Smooth muscle cell (in vitro differentiated cells): ENCODE results near the gene TEX47. TPM values are rescaled to one million over a fixed set of nuclear protein-coding genes. Genes with fewer than 3 reads are reported as not detected.

ENCODE experiments used
- DNase-seq: peaks from one replicate; lab custom pipeline; 2025; ENCODE audit not compliant: unreplicated experiment; lab: John Stamatoyannopoulos, UW
- H2AFZ ChIP-seq: fragments of 200-600 bp; sonication (generic); 2 replicates; pipeline ENCODE4 v1.6.0; 2016; ENCODE audit warnings: antibody characterized with exemption, low read depth, mild to moderate bottlenecking
- H3F3A ChIP-seq: fragments of 200-600 bp; sonication (generic); 2 replicates; pipeline ENCODE4 v1.6.0; 2017; ENCODE audit warnings: antibody characterized with exemption, low read depth
- H3K27ac ChIP-seq: fragments of 200-600 bp; sonication (generic); 2 replicates; pipeline ENCODE4 v1.5.1; 2016; ENCODE audit warnings: low read depth, mild to moderate bottlenecking
- H3K27me3 ChIP-seq: fragments of 200-600 bp; sonication (generic); 2 replicates; pipeline ENCODE4 v1.6.1; 2016; ENCODE audit warnings: low read depth, mild to moderate bottlenecking
- H3K36me3 ChIP-seq: fragments of 200-600 bp; sonication (generic); 2 replicates; pipeline ENCODE4 v1.5.1; 2016; ENCODE audit warnings: low read depth
- H3K4me1 ChIP-seq: fragments of 200-600 bp; sonication (generic); 2 replicates; pipeline ENCODE4 v1.5.1; 2016; ENCODE audit warnings: low read depth
- H3K4me2 ChIP-seq: fragments of 200-600 bp; sonication (generic); 2 replicates; pipeline ENCODE4 v1.6.0; 2016; ENCODE audit warnings: mild to moderate bottlenecking
- H3K4me3 ChIP-seq: fragments of 200-600 bp; sonication (generic); 2 replicates; pipeline ENCODE4 v1.5.1; 2016; ENCODE audit warnings: mild to moderate bottlenecking
- H3K79me2 ChIP-seq: fragments of 200-600 bp; sonication (generic); 2 replicates; pipeline ENCODE4 v1.6.0; 2016; ENCODE audit warnings: low read depth, mild to moderate bottlenecking
- H3K9ac ChIP-seq: fragments of 200-600 bp; sonication (generic); 2 replicates; pipeline ENCODE4 v1.6.0; 2016; ENCODE audit warnings: low read depth
- H3K9me3 ChIP-seq: fragments of 200-600 bp; sonication (generic); replicated peaks from 2 replicates; pipeline ENCODE4 v1.5.1; 2016; ENCODE audit warnings: low read depth
- H4K20me1 ChIP-seq: fragments of 200-600 bp; sonication (generic); 2 replicates; pipeline ENCODE4 v1.6.0; 2016; ENCODE audit warnings: low read depth
- CTCF ChIP-seq: fragments of 200-600 bp; sonication (generic); IDR thresholded peaks from 2 replicates; pipeline ENCODE4 v1.5.1; 2017; ENCODE audit warnings: borderline replicate concordance, mild to moderate bottlenecking, antibody characterized with exemption; ENCODE audit not compliant: insufficient read depth, poor library complexity, severe bottlenecking
- WGBS: methylation state at CpG from one replicate; pipeline ENCODE4 v1.1.7; 2016; ENCODE audit warnings: low lambda C conversion rate; 5-methylcytosine and 5-hydroxymethylcytosine counted together
- polyA plus RNA-seq: library from polyadenylated mRNA; unstranded; fragments of >200 nt; fragmentation: Nextera tagmentation; extraction: Ambion mirVana; gene quantifications from 2 replicates; pipeline ENCODE4 v1.2.1, GENCODE V29; 2016
- total RNA-seq: library from RNA; depleted of rRNA; stranded (reverse); fragments of >200 nt; gene quantifications from 2 replicates; pipeline ENCODE4 v1.2.3, GENCODE V29; 2014

TEX47 gene
- total and polyA plus RNA-seq, 2 experiments from 2014 or later: not detected

DNA sequence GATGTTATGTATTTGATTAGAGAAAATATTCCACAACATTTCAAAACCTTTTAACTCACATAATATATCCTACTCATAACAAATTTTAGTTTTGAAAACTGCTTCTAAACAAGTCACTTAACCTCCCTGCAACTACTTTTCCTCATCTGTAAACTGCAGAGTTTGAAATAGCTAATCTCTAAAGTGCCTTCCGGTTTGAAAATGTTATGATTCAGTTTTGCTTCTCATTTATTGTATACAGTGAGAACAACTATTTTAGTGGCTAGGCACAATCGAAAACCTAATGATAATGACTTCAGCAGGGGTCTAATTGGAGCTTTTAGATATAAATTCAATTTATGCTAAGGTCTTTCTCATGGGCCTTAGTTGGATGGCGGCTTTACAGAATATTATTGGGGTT, 30.7 kb upstream of the TEX47 start:
- Histone ChIP-seq H3K27me3 (no peaks in the 10 kb centered on the region), H3K4me1 (no peaks in the 10 kb centered on the region), H3K79me2 (no peaks in the 10 kb centered on the region), H3K9ac (no peak overlapping the region), H3K4me2 (no peak overlapping the region), H3K36me3 (no peaks in the 10 kb centered on the region), H3K4me3 (no peak overlapping the region), H2AFZ (no peak overlapping the region), H3F3A (no peaks in the 10 kb centered on the region), H3K9me3 (no peaks in the 10 kb centered on the region), H4K20me1 (no peaks in the 10 kb centered on the region), H3K27ac (no peak overlapping the region)
- WGBS: 80% methylated on average over 3 of the region's 3 CpGs
- TF ChIP-seq CTCF: no peak
- DNase-seq: no peak

- H3K9me3 ChIP-seq: no peaks in the 10 kb centered on the region
- no peak overlapping the region for H2AFZ ChIP-seq
- no peak overlapping the region for H3K4me3 ChIP-seq
- no peaks in the 10 kb centered on the region for H3K4me1 ChIP-seq
- H4K20me1 ChIP-seq: no peaks in the 10 kb centered on the region
- H3K27me3 ChIP-seq: no peaks in the 10 kb centered on the region
- no peak overlapping the region for H3K27ac ChIP-seq
- no peak overlapping the region for H3K9ac ChIP-seq
- DNase-seq: no peak
- H3K4me2 ChIP-seq: no peak overlapping the region
- no peak for TF ChIP-seq CTCF
- H3F3A ChIP-seq: no peaks in the 10 kb centered on the region
- H3K79me2 ChIP-seq: no peaks in the 10 kb centered on the region
- H3K36me3 ChIP-seq: no peaks in the 10 kb centered on the region
Measured at GRCh38 chr7:88818552-88818951, 23.0 kb upstream of the TEX47 start.

GRCh38 chr7:88806280-88807037, 10.9 kb upstream of the TEX47 start:
- Histone ChIP-seq H3K4me2 (no peak overlapping the region), H3K9ac (no peak overlapping the region), H3F3A (no peaks in the 10 kb centered on the region), H3K9me3 (no peaks in the 10 kb centered on the region), H3K27ac (no peak overlapping the region), H3K4me3 (no peak overlapping the region), H3K27me3 (no peaks in the 10 kb centered on the region), H2AFZ (no peak overlapping the region), H3K4me1 (no peaks in the 10 kb centered on the region), H4K20me1 (no peaks in the 10 kb centered on the region), H3K36me3 (no peaks in the 10 kb centered on the region), H3K79me2 (no peaks in the 10 kb centered on the region)
- DNase-seq: no peak
- 93% methylated on average over 2 of the region's 2 CpGs for WGBS
- no peak for TF ChIP-seq CTCF

GRCh38 chr7:88801046-88801445, 5.5 kb upstream of the TEX47 start:
- Histone ChIP-seq H3K9ac (no peak overlapping the region), H3K36me3 (no peaks in the 10 kb centered on the region), H2AFZ (no peak overlapping the region), H3K79me2 (no peaks in the 10 kb centered on the region), H4K20me1 (no peaks in the 10 kb centered on the region), H3F3A (no peaks in the 10 kb centered on the region), H3K27ac (no peak overlapping the region), H3K9me3 (no peaks in the 10 kb centered on the region), H3K4me2 (no peak overlapping the region), H3K4me3 (no peak overlapping the region), H3K27me3 (no peaks in the 10 kb centered on the region), H3K4me1 (no peaks in the 10 kb centered on the region)
- TF ChIP-seq CTCF: no peak
- 63% methylated on average over 3 of the region's 3 CpGs for WGBS
- no peak for DNase-seq
